ENCODE results near the gene CALHM3.

DNA sequence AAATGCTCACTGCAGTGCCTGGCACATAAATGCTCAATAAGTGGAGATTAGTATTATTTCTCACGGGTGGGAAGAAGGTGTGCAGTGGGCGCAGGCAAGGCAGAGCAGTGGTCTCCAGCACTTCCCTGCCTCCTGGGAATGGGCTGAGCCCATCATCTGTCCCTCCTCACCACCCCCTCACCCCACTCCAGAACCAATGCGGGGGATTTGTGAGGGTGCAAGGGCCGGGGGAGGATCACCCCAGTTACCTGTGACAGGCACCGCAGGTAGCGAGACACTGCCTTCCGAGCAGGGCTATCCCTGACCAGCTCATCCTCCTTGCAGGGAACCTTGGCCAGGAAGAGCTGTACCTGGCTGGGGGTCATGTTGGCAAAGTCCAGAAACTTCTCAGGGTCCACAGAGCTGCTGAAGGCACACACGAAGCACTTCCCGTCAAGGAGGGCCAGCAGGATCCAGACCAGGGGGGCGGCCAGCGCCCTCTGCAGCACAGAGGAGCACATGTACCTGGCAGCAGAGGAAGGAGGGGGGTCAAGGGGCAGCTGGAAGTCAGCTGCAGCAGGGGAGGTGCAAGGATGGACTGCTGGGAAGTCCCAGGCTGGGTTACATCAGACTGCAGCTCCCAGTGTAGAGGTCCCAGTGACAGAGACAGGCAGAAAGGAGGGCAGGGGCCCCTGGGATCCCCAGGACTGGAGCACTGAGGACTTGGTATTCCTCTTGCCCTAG is 2.8 kb downstream of the CALHM3 start:
- TF ChIP-seq, protein P1, sequence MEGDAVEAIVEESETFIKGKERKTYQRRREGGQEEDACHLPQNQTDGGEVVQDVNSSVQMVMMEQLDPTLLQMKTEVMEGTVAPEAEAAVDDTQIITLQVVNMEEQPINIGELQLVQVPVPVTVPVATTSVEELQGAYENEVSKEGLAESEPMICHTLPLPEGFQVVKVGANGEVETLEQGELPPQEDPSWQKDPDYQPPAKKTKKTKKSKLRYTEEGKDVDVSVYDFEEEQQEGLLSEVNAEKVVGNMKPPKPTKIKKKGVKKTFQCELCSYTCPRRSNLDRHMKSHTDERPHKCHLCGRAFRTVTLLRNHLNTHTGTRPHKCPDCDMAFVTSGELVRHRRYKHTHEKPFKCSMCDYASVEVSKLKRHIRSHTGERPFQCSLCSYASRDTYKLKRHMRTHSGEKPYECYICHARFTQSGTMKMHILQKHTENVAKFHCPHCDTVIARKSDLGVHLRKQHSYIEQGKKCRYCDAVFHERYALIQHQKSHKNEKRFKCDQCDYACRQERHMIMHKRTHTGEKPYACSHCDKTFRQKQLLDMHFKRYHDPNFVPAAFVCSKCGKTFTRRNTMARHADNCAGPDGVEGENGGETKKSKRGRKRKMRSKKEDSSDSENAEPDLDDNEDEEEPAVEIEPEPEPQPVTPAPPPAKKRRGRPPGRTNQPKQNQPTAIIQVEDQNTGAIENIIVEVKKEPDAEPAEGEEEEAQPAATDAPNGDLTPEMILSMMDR (IDR thresholded peaks at IDR 0.05; ENCODE audit: poor library complexity, severe bottlenecking): no peak
- TF ChIP-seq POLR2AphosphoS5 (IDR thresholded peaks at IDR 0.05): no peak
- TF ChIP-seq, protein P2, sequence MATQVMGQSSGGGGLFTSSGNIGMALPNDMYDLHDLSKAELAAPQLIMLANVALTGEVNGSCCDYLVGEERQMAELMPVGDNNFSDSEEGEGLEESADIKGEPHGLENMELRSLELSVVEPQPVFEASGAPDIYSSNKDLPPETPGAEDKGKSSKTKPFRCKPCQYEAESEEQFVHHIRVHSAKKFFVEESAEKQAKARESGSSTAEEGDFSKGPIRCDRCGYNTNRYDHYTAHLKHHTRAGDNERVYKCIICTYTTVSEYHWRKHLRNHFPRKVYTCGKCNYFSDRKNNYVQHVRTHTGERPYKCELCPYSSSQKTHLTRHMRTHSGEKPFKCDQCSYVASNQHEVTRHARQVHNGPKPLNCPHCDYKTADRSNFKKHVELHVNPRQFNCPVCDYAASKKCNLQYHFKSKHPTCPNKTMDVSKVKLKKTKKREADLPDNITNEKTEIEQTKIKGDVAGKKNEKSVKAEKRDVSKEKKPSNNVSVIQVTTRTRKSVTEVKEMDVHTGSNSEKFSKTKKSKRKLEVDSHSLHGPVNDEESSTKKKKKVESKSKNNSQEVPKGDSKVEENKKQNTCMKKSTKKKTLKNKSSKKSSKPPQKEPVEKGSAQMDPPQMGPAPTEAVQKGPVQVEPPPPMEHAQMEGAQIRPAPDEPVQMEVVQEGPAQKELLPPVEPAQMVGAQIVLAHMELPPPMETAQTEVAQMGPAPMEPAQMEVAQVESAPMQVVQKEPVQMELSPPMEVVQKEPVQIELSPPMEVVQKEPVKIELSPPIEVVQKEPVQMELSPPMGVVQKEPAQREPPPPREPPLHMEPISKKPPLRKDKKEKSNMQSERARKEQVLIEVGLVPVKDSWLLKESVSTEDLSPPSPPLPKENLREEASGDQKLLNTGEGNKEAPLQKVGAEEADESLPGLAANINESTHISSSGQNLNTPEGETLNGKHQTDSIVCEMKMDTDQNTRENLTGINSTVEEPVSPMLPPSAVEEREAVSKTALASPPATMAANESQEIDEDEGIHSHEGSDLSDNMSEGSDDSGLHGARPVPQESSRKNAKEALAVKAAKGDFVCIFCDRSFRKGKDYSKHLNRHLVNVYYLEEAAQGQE (IDR thresholded peaks at IDR 0.05; ENCODE audit: borderline replicate concordance): no peak
- no peak for TF ChIP-seq MXI1 (conservative IDR thresholded peaks at IDR 0.05; ENCODE audit: poor library complexity, severe bottlenecking)
- TF ChIP-seq TAF1 (IDR thresholded peaks at IDR 0.05; ENCODE audit: low read depth): no peak
